Hippocampal formation (tissue), 2 donors: ENCODE data around the gene XDH.
A peak's percentile ranks its signal among the peaks of the same experiment; 100 is the strongest.

Source experiments
- DNase-seq, 2 donors: peaks; one replicate each; lab custom pipeline; 2025; lab: John Stamatoyannopoulos, UW

The XDH gene

GRCh38 chr2:31402388-31402787, 12.2 kb downstream of the XDH start:
- no peak for DNase-seq

GRCh38 chr2:31401580-31401979, 13.0 kb downstream of the XDH start:
- DNase-seq, result no peak

GRCh38 chr2:31398881-31399280, 15.7 kb downstream of the XDH start:
- DNase-seq, result no peak

GRCh38 chr2:31397094-31397493, 17.4 kb downstream of the XDH start:
- peak; percentile 5 to 13 for DNase-seq

GRCh38 chr2:31390324-31390723, 24.2 kb downstream of the XDH start:
- no peak for DNase-seq

GRCh38 chr2:31388736-31389135, 25.8 kb downstream of the XDH start:
- no peak for DNase-seq

- no peak for DNase-seq
These were observed 26.7 kb downstream of the XDH start for GRCh38 chr2:31387850-31388249.

GRCh38 chr2:31386648-31387047, 27.9 kb downstream of the XDH start:
- no peak for DNase-seq

- no peak for DNase-seq
These were observed 28.4 kb downstream of the XDH start for GRCh38 chr2:31386172-31386571.

- no peak for DNase-seq
These were observed 29.7 kb downstream of the XDH start for GRCh38 chr2:31384771-31385276.

GRCh38 chr2:31384351-31384750, 30.2 kb downstream of the XDH start:
- DNase-seq, result no peak

GRCh38 chr2:31383471-31384153, 30.9 kb downstream of the XDH start:
- no peak for DNase-seq

GRCh38 chr2:31382452-31383120, 32.0 kb downstream of the XDH start:
- DNase-seq, result no peak

GRCh38 chr2:31381601-31382000, 32.9 kb downstream of the XDH start:
- DNase-seq, result no peak

GRCh38 chr2:31380243-31380642, 34.3 kb downstream of the XDH start:
- DNase-seq, result no peak

GRCh38 chr2:31379747-31380146, 34.8 kb downstream of the XDH start:
- no peak for DNase-seq

GRCh38 chr2:31378791-31379501, 35.6 kb downstream of the XDH start:
- DNase-seq, result no peak

GRCh38 chr2:31378389-31378788, 36.2 kb downstream of the XDH start:
- no peak for DNase-seq

GRCh38 chr2:31373127-31373526, 41.4 kb downstream of the XDH start:
- no peak for DNase-seq

GRCh38 chr2:31372097-31372496, 42.4 kb downstream of the XDH start:
- DNase-seq, result no peak

- no peak for DNase-seq
These were observed 42.9 kb downstream of the XDH start for GRCh38 chr2:31371691-31372090.

GRCh38 chr2:31366733-31367132, 47.8 kb downstream of the XDH start:
- DNase-seq, result no peak
